ENCODE data around the gene RHBDF1. TPM values are rescaled to one million over a fixed set of nuclear protein-coding genes. Genes with fewer than 3 reads are reported as not detected.

Gene RHBDF1
- polyA plus RNA-seq, 1 of the 3 experiments (the other 2 are of a cell fraction) = 54.1 TPM

- no peak for DNase-seq
- H3K27ac ChIP-seq (ENCODE audit: low read depth in 2 of 2, low read length in 1 of 2) = no peak overlapping the region
- ChIA-PET POLR2A (interaction anchor here (1.3 to 1.6 kb wide), 2 partner anchors 9 to 34 kb away, joined by 3 to 5 read pairs; partner anchors contain the start of genes POLR3K and SNRNP25), CTCF (interaction anchor here (1.7 to 21.2 kb wide), 5 partner anchors 10 to 300 kb away, joined by 6 to 793 read pairs (median 46); partner anchors contain the start of genes HBQ1 and RHBDF1)
- H3K36me3 ChIP-seq (replicated peaks in 1 of 2; ENCODE audit: control insufficient read depth in 1 of 2, insufficient read depth in 2 of 2, low read length in 1 of 2) = peaks cover 11 to 60% of the 10 kb centered on the region in 2 experiments
- H3F3A ChIP-seq (replicated peaks; ENCODE audit: insufficient read depth) = no peaks in the 10 kb centered on the region
- H3K27me3 ChIP-seq (ENCODE audit: insufficient read depth) = no peaks in the 10 kb centered on the region
- H3K4me1 ChIP-seq (ENCODE audit: control insufficient read depth in 1 of 2, insufficient read depth in 2 of 2, low read depth in 1 of 2, low read length in 1 of 2) = peaks cover 0 to 3% of the 10 kb centered on the region in 2 experiments; a peak in 1 of 4 replicates
- H3K4me2 ChIP-seq = no peak overlapping the region
- H3K9me3 ChIP-seq = no peaks in the 10 kb centered on the region
- 92% methylated on average over 25 of the region's 34 CpGs for WGBS (ENCODE audit: low lambda C conversion rate)
- peaks cover 30% of the 10 kb centered on the region for H4K20me1 ChIP-seq (ENCODE audit: insufficient read depth)
- peaks cover 20% of the 10 kb centered on the region for H3K79me2 ChIP-seq (ENCODE audit: insufficient read depth)
- H3K9ac ChIP-seq = no peak overlapping the region
- H3K9me2 ChIP-seq = no peaks in the 10 kb centered on the region
- H3K4me3 ChIP-seq (ENCODE audit: low read depth in 2 of 2, low read length in 1 of 2) = no peak overlapping the region
- H2AFZ ChIP-seq (ENCODE audit: low read depth) = no peak overlapping the region
- TF ChIP-seq RAD21 (IDR thresholded peaks at IDR 0.05; ENCODE audit: low read length) (no peak), SIN3A (IDR thresholded peaks at IDR 0.05; ENCODE audit: borderline replicate concordance, low read depth, low read length) (no peak), ZBTB33 (IDR thresholded peaks at IDR 0.05; ENCODE audit: borderline replicate concordance, low read depth) (no peak), MXI1 (IDR thresholded peaks at IDR 0.05; ENCODE audit: low read depth, low read length) (no peak), JUND (IDR thresholded peaks at IDR 0.05) (no peak)
Observed at GRCh38 chr16:62283-62967, 10.0 kb downstream of the RHBDF1 start.

GRCh38 chr16:61879-62281 lies 10.6 kb downstream of the RHBDF1 start:
- 98% methylated on average over 12 of the region's 32 CpGs for WGBS (ENCODE audit: low lambda C conversion rate)
- H3K36me3 ChIP-seq (replicated peaks in 1 of 2; ENCODE audit: control insufficient read depth in 1 of 2, insufficient read depth in 2 of 2, low read length in 1 of 2) = peaks cover 11 to 65% of the 10 kb centered on the region in 2 experiments
- H3K4me2 ChIP-seq = no peak overlapping the region
- no peaks in the 10 kb centered on the region for H3K9me2 ChIP-seq
- no peak overlapping the region for H3K9ac ChIP-seq
- H3K79me2 ChIP-seq (ENCODE audit: insufficient read depth) = peaks cover 18% of the 10 kb centered on the region
- no peaks in the 10 kb centered on the region for H3K9me3 ChIP-seq
- no peak overlapping the region for H3K27ac ChIP-seq (ENCODE audit: low read depth in 2 of 2, low read length in 1 of 2)
- DNase-seq = no peak
- peaks cover 0 to 3% of the 10 kb centered on the region in 2 experiments; a peak in 1 of 4 replicates for H3K4me1 ChIP-seq (ENCODE audit: control insufficient read depth in 1 of 2, insufficient read depth in 2 of 2, low read depth in 1 of 2, low read length in 1 of 2)
- H4K20me1 ChIP-seq (ENCODE audit: insufficient read depth) = peaks cover 24% of the 10 kb centered on the region
- TF ChIP-seq CTCF (IDR thresholded peaks at IDR 0.05) (no peak), USF1 (IDR thresholded peaks at IDR 0.05; ENCODE audit: borderline replicate concordance, low read depth) (no peak), YY1 (IDR thresholded peaks at IDR 0.05; ENCODE audit: low read depth) (no peak), RCOR1 (IDR thresholded peaks at IDR 0.05; ENCODE audit: low read length) (no peak), TEAD4 (IDR thresholded peaks at IDR 0.05; ENCODE audit: borderline replicate concordance, insufficient read depth) (no peak), JUND (IDR thresholded peaks at IDR 0.05) (no peak), ELF1 (IDR thresholded peaks at IDR 0.05) (no peak), REST (IDR thresholded peaks at IDR 0.05; ENCODE audit: low read depth, low read length) (no peak), MAX (IDR thresholded peaks at IDR 0.05; ENCODE audit: low read depth) (no peak), GATA2 (CRISPR knock-in tag; IDR thresholded peaks at IDR 0.05) (no peak), CHD2 (IDR thresholded peaks at IDR 0.05; ENCODE audit: low read length, partially characterized antibody) (no peak), FOSL2 (IDR thresholded peaks at IDR 0.05; ENCODE audit: borderline replicate concordance, low read depth) (no peak), RXRA (IDR thresholded peaks at IDR 0.05; ENCODE audit: borderline replicate concordance, low read depth) (no peak)
- ChIA-PET POLR2A (no interaction called here), CTCF (interaction anchor here (8.7 to 21.2 kb wide), 2 partner anchors 33 to 118 kb away, joined by 105 to 793 read pairs; partner anchors contain the start of gene HBQ1)
- H2AFZ ChIP-seq (ENCODE audit: low read depth) = no peak overlapping the region
- H3F3A ChIP-seq (replicated peaks; ENCODE audit: insufficient read depth) = no peaks in the 10 kb centered on the region
- no peak overlapping the region for H3K4me3 ChIP-seq (ENCODE audit: low read depth in 2 of 2, low read length in 1 of 2)
- H3K27me3 ChIP-seq (ENCODE audit: insufficient read depth) = no peaks in the 10 kb centered on the region

All from SK-N-SH (cell line).